GM23338 (cell line): Measurements from ENCODE around the gene STAT5B.

Experiments
- CREB1 ChIP-seq: fragments of 250-450 bp; sonication (Bioruptor Pico); IDR thresholded peaks from 2 replicates; pipeline ENCODE4 v1.5.0; 2020; ENCODE audit warnings: low read depth, mild to moderate bottlenecking, moderate library complexity
- CTCF ChIP-seq, 2 experiments: fragments of 200-600 bp in 1 of 2; sonication (generic) in 1 of 2; conservative IDR thresholded peaks; 2 replicates each; pipeline versions ENCODE4 v1.5.1 to v1.6.1; 2016 to 2017; ENCODE audit warnings: antibody characterized with exemption in 2 of 2, low read depth in 2 of 2, mild to moderate bottlenecking in 2 of 2, moderate library complexity in 1 of 2

GRCh38 chr17:42183741-42184711 lies 92.2 kb downstream of the STAT5B start:
- TF ChIP-seq CTCF (conservative IDR thresholded peaks at IDR 0.05; ENCODE audit: low read depth in 2 of 2): peak; percentile 57 to 80
- TF ChIP-seq CREB1 (CRISPR knock-in tag): peak; percentile 41; the same call in 1 of the 2 replicates
